ENCODE results near the gene MARVELD3. TPM values are rescaled to one million over a fixed set of nuclear protein-coding genes. Genes with fewer than 3 reads are reported as not detected.

The MARVELD3 gene
- total RNA-seq, 1 experiment from 2014 or later = 27.0 TPM

GRCh38 chr16:71618429-71618828 lies 7.6 kb upstream of the MARVELD3 start:
- Histone ChIP-seq H4K5ac (ENCODE audit: insufficient read length, low read depth, low read length) (no peak overlapping the region), H4K20me1 (ENCODE audit: control insufficient read depth, insufficient read depth, insufficient read length) (no peaks in the 10 kb centered on the region), H3K79me1 (ENCODE audit: insufficient read depth, low read depth, low read length, poor library complexity, severe bottlenecking) (no peaks in the 10 kb centered on the region), H2AFZ (ENCODE audit: low read length) (no peak overlapping the region), H4K8ac (replicated peaks; ENCODE audit: insufficient read length, low read depth, low read length) (no peak overlapping the region), H3K27ac (ENCODE audit: insufficient read length, low read depth, low read length) (no peak overlapping the region), H3T11ph (ENCODE audit: low read length) (no peak overlapping the region), H3K9ac (ENCODE audit: extremely low read depth, insufficient read length, low read length) (no peak overlapping the region), H3K4ac (ENCODE audit: low read depth, low read length) (no peak overlapping the region), H3K27me3 (ENCODE audit: insufficient read depth, low read length) (no peaks in the 10 kb centered on the region), H2BK15ac (ENCODE audit: low read depth, low read length) (no peak overlapping the region), H3K9me3 (ENCODE audit: control insufficient read depth, low read depth, low read length) (no peaks in the 10 kb centered on the region), H3K23me2 (ENCODE audit: insufficient read length, low read depth, low read length, poor library complexity, severe bottlenecking) (no peaks in the 10 kb centered on the region), H2AK5ac (ENCODE audit: insufficient read length, low read length) (no peak overlapping the region), H4K91ac (ENCODE audit: insufficient read length, low read depth, low read length) (no peak overlapping the region), H3K56ac (ENCODE audit: insufficient read length, low read depth, low read length) (no peak overlapping the region), H3K4me2 (ENCODE audit: insufficient read depth, insufficient read length, low read length) (no peak overlapping the region), H2BK120ac (ENCODE audit: low read depth, low read length, poor library complexity, severe bottlenecking) (no peak overlapping the region), H2BK12ac (ENCODE audit: insufficient read length, low read depth, low read length) (no peak overlapping the region), H3K18ac (ENCODE audit: insufficient read length, low read depth, low read length) (no peak overlapping the region), H3K23ac (ENCODE audit: insufficient read length, low read depth, low read length) (no peak overlapping the region), H2BK5ac (ENCODE audit: insufficient read length, low read length) (no peak overlapping the region), H3K14ac (ENCODE audit: insufficient read depth, low read length) (no peak overlapping the region), H3K79me2 (ENCODE audit: insufficient read depth, low read length) (no peaks in the 10 kb centered on the region), H2BK20ac (ENCODE audit: low read depth, low read length, poor library complexity, severe bottlenecking) (no peak overlapping the region), H3K4me1 (ENCODE audit: insufficient read depth, low read length) (no peaks in the 10 kb centered on the region)
- no CpG with 5 or more reads among the region's 4 CpGs for WGBS (ENCODE audit: extremely low coverage, insufficient read length, low lambda C conversion rate)
- H3K27me3 Mint-ChIP-seq (ENCODE audit: low read depth) = peaks cover 5% of the 10 kb centered on the region
- no peak overlapping the region; a peak in 1 of 7 replicates for H3K27ac Mint-ChIP-seq
- no peaks in the 10 kb centered on the region for H3K36me3 Mint-ChIP-seq (ENCODE audit: insufficient read depth in 1 of 3, low read depth in 3 of 3)
- no peak overlapping the region for H3K4me3 Mint-ChIP-seq
- DNase-seq = no peak
- H3K9me3 Mint-ChIP-seq = peaks cover 0 to 3% of the 10 kb centered on the region in 2 experiments; a peak in 3 of 5 replicates
- TF ChIP-seq, protein P1, sequence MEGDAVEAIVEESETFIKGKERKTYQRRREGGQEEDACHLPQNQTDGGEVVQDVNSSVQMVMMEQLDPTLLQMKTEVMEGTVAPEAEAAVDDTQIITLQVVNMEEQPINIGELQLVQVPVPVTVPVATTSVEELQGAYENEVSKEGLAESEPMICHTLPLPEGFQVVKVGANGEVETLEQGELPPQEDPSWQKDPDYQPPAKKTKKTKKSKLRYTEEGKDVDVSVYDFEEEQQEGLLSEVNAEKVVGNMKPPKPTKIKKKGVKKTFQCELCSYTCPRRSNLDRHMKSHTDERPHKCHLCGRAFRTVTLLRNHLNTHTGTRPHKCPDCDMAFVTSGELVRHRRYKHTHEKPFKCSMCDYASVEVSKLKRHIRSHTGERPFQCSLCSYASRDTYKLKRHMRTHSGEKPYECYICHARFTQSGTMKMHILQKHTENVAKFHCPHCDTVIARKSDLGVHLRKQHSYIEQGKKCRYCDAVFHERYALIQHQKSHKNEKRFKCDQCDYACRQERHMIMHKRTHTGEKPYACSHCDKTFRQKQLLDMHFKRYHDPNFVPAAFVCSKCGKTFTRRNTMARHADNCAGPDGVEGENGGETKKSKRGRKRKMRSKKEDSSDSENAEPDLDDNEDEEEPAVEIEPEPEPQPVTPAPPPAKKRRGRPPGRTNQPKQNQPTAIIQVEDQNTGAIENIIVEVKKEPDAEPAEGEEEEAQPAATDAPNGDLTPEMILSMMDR (conservative IDR thresholded peaks at IDR 0.05) = no peak
- peaks cover 3 to 4% of the 10 kb centered on the region in 2 experiments; a peak in 2 of 4 replicates for H3K4me1 Mint-ChIP-seq

All from H9 (cell line).